HG03457 (cell line): ENCODE results near the gene CYP4V2.

Experiments used
- ATAC-seq: cut with Tn5 transposase; IDR thresholded peaks from one replicate; pipeline ENCODE4 v1.9.1; 2021; ENCODE audit warnings: moderate number of reproducible peaks; ENCODE audit not compliant: unreplicated experiment

Gene CYP4V2

GRCh38 chr4:186191200-186192065 lies at the start of gene CYP4V2:
Gene CYP4V2 (plus strand): TSS chr4:186191567. CDS start chr4:186191824, 257 bp downstream.
- ATAC-seq: peak; percentile 87

DNA sequence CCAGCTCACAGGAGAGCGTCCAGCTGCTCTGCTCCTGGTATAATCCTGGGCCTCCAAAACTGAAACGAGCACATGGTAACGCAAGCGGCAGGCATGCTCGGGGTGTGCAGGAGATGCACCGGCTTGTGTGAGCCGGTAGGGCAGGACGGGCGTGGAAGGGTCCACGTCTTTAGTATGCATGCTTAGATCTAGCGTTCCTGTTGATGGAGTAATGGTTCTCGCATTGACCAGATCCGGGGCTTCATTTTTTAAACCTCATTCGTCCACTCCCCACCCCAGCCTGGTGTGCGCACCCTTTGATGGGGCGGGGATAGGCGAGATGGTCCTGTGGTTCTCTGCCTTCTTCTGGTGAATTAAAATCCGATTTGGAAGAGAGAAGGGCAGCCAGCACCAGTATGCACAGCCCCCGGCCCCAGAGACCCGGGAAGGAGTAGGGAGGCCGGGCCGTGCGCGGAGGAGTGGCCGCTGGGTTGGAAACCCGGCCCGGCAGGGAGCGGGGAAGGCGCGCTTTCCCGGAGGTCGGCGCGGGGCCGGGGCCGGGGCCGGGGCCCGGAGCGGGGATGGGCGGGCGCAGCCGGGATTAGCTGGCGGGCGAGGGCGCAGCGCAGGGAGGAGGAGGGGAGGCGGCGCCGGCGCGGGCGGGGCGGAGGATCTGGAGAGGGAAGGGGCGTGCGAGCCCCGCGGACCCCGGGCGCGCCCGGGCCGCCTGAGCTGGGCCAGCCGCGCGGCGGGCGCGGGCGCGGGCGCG lies 47.0 kb upstream of the CYP4V2 start:
- no peak for ATAC-seq

- ATAC-seq: no peak
Observed at GRCh38 chr4:186144946-186145569, 46.3 kb upstream of the CYP4V2 start.

- no peak for ATAC-seq
Observed at GRCh38 chr4:186146458-186146857, 44.9 kb upstream of the CYP4V2 start.

GRCh38 chr4:186148336-186148975 lies 42.9 kb upstream of the CYP4V2 start:
- no peak for ATAC-seq

DNA sequence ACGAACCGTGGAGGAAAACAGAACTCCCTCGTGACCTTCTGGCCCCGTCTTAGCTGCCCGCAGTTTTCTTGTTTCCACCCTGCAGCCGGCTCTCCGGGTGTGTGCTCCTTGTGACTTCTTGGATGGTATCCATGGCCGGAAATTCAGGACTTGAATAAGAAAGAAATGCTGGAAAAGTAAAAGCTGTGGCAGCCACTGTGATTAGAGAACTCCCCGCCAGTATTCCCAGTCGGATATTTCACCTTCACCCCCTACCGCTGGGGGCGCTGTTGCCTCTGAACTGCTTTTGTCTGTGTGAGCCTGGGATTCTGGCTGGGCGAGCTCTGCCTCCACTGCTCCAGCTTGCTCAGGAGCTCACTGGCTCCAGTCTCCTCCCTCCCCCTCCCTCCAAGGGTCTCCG lies 41.5 kb upstream of the CYP4V2 start:
- ATAC-seq: no peak

- ATAC-seq: no peak
Observed at GRCh38 chr4:186150926-186151325, 40.4 kb upstream of the CYP4V2 start.

DNA sequence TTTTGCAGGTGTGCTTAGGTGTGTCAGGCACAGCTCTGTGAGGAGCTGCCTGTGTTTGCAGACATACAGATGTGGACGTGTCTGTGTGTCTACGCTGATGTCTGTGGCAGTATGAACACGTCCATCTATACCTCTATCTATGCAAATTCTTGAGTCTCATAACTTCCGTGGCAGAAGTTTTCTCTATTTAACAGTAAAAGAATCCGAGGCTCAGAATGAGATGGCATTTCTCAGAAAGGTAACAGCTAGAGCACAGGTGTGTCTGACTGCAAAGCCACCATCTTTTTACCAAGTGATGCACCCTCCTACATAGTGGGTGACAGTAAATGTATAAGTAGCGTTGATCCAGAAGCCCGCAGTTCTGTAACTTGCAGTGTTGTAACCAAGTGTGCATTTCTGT lies 39.9 kb upstream of the CYP4V2 start:
- no peak for ATAC-seq

DNA sequence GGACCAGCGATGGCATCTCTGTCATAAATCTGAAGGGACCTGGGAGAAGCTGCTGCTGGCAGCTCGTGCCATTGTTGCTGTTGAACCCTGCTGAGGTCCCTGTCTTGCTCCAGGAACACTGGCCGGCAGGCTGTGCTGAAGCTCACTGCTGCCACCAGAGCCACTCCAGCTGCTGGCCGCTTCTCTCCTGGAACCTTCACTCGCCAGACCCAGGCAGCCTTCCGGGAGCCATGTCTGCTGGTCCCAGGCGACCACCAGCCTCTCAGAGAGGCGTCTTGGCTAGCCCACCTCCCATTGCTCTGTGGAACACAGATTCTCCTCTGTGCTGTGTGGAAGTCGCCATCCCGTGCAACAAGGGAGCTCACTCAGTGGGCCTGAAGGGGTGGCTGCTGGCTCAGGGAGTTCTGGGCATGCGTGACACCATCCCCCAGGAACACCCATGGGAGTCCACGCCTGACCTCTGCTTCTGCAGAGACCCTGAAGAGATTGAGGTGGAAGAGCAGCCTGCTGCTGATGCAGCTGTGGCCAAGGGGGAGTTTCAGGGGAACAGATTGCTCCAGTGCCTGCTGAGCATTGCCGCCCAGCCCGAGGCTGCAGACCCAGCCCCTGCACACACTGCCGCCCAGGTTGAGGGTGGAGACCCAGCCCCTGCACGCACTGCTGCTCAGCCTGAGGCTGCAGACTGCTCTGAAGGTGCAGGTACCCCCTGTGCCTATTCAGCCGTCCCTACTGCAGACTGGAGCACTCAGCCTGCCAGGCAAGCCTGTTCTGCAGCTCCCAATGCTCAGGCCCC lies 33.1 kb upstream of the CYP4V2 start:
- no peak for ATAC-seq

- no peak for ATAC-seq
Observed at GRCh38 chr4:186158966-186159365, 32.4 kb upstream of the CYP4V2 start.

DNA sequence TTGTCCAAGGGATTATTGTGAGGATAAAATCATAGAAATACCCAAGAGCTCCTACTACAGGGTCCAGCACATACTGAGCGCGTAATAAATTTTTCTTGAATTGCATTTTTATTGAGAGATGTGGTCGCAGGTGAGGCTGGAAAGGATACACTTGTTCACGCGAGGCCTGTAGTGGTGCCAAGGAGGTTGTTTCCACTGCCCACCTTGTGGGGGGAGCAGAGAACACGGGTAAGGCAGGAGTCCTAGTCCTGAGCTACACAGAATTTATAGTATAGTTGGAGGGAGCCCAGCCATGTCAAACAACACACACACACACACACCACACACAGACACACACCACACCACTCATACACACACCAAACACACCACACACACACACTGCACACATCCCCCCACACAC lies 31.8 kb upstream of the CYP4V2 start:
- no peak for ATAC-seq

DNA sequence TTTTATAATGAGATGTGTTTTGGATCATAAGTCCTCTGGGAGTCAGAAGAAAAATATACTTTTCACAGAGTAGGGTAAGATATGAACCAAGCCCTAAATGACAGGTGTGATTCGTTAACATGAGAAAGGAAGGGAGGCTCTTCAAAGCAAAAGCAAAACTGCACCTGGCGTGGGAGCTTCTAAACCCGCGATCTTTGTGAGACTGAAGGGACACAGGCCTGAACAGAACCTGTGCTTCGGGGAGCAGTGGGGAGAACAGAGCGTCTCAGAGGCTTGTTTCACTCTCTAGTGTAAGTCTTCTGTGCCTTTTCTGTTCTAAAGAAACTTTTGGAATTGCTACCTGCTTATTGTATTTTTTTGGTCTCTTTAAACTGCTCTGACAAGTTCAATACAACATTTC lies 30.2 kb upstream of the CYP4V2 start:
- peak; percentile 72 for ATAC-seq

GRCh38 chr4:186166852-186167512 lies 24.4 kb upstream of the CYP4V2 start:
- no peak for ATAC-seq

DNA sequence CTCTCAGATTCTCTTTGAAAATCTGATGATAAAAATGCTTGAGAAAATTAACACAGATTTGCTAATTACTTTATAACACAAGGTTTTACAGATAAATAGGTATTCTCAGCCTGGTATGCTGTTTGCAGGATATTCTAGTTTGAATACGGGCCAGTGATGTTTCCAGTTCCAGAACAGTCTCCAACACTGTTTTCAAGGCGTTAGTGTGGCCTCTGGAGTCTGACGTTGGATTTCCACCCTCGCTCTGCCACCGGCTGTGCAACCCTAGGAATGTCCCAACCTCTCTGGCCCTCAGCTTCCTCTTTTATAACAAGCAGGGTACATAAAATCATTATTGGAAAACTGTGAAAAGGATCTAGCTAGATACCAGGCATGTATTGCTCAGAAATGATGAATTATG lies 23.8 kb upstream of the CYP4V2 start:
- ATAC-seq: no peak

GRCh38 chr4:186168750-186169149 lies 22.6 kb upstream of the CYP4V2 start:
- no peak for ATAC-seq

DNA sequence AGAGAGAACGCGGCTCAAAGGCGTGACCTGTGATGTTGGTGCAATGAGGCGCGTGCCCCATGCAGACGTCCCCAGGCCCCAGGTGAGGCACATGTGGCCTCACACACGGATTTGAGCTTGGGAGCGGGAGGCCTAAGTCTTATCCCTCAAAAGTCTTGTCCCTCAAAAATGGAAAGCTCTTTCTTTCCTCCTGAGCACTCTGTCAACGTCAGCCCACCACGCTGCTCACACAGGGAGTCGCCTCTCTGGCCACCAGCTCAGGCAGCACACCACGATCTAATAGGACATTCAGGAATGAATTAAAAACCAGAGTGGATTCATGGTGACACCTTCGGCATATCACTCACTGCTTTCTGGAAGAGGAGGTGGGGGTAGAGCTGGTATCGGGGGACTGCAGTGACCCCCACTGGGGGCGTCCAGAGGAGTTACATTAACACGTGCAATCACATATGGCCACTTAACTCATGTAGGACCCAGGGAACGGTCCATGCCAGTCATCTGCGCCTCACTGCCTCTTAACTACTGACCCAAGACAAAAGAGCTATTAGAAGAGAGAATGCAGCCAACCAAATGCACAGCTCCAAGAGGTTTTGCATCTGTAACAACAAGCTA lies 21.9 kb upstream of the CYP4V2 start:
- no peak for ATAC-seq

- no peak for ATAC-seq
Observed at GRCh38 chr4:186169945-186170802, 21.2 kb upstream of the CYP4V2 start.

GRCh38 chr4:186170966-186171365 lies 20.4 kb upstream of the CYP4V2 start:
- ATAC-seq: no peak

GRCh38 chr4:186172546-186172945 lies 18.8 kb upstream of the CYP4V2 start:
- ATAC-seq: no peak
